ENCODE measurements around the gene TMX1. TPM values are rescaled to one million over a fixed set of nuclear protein-coding genes. Genes with fewer than 3 reads are reported as not detected.

Gene TMX1
- total RNA-seq, 2 experiments from 2014 or later: 43.3 to 44.6 TPM

- POLR2A ChIA-PET: no interaction called here
- no peak overlapping the region for H3K4me3 Mint-ChIP-seq
- ATAC-seq (ENCODE audit: low read depth) (no peak), DNase-seq (no peak)
- no peaks in the 10 kb centered on the region for H3K27me3 Mint-ChIP-seq
- peaks cover 3% of the 10 kb centered on the region for H3K36me3 Mint-ChIP-seq
- H3K4me1 Mint-ChIP-seq: peaks cover 1% of the 10 kb centered on the region
- no peaks in the 10 kb centered on the region for H3K9me3 Mint-ChIP-seq
- no peak overlapping the region for H3K27ac Mint-ChIP-seq
These were observed 49.1 kb downstream of the TMX1 start for GRCh38 chr14:51289169-51289568.

- H3K27ac Mint-ChIP-seq: no peak overlapping the region
- no peak for ATAC-seq (ENCODE audit: low read depth)
These were observed 50.1 kb downstream of the TMX1 start for GRCh38 chr14:51290132-51290531.

GRCh38 chr14:51291016-51291415 is 51.0 kb downstream of the TMX1 start:
- DNase-seq: no peak
- H3K27ac Mint-ChIP-seq: no peak overlapping the region
- no peaks in the 10 kb centered on the region for H3K4me1 Mint-ChIP-seq
- H3K9me3 Mint-ChIP-seq: no peaks in the 10 kb centered on the region
- no peak for ATAC-seq (ENCODE audit: low read depth)
- H3K27me3 Mint-ChIP-seq: no peaks in the 10 kb centered on the region
- peaks cover 3% of the 10 kb centered on the region for H3K36me3 Mint-ChIP-seq
- POLR2A ChIA-PET: no interaction called here
- H3K4me3 Mint-ChIP-seq: no peak overlapping the region

More at GRCh38 chr14:51290132-51290531, 50.1 kb downstream of the TMX1 start:
- H3K4me3 Mint-ChIP-seq: no peak overlapping the region
- no peak for DNase-seq
- H3K9me3 Mint-ChIP-seq: no peaks in the 10 kb centered on the region
- POLR2A ChIA-PET: no interaction called here
- H3K36me3 Mint-ChIP-seq: peaks cover 3% of the 10 kb centered on the region
- peaks cover 1% of the 10 kb centered on the region for H3K4me1 Mint-ChIP-seq
- no peaks in the 10 kb centered on the region for H3K27me3 Mint-ChIP-seq

- Mint-ChIP-seq H3K27ac (no peak overlapping the region), H3K27me3 (no peaks in the 10 kb centered on the region), H3K4me3 (no peak overlapping the region), H3K36me3 (peaks cover 3% of the 10 kb centered on the region), H3K4me1 (no peaks in the 10 kb centered on the region), H3K9me3 (no peaks in the 10 kb centered on the region)
- ATAC-seq (ENCODE audit: low read depth): no peak
- no peak for DNase-seq
- POLR2A ChIA-PET: interaction anchor here (1.0 kb wide), 1 partner anchor 53 kb away, joined by 3 read pairs; the partner anchor contains the start of gene TMX1
These were observed 53.3 kb downstream of the TMX1 start for GRCh38 chr14:51293149-51293911.

- H3K36me3 Mint-ChIP-seq: peaks cover 3% of the 10 kb centered on the region
- no peak overlapping the region for H3K4me3 Mint-ChIP-seq
- POLR2A ChIA-PET: interaction anchor here (1.0 kb wide), 1 partner anchor 54 kb away, joined by 3 read pairs; the partner anchor contains the start of gene TMX1
- peaks cover 4% of the 10 kb centered on the region for H3K4me1 Mint-ChIP-seq
- no peaks in the 10 kb centered on the region for H3K27me3 Mint-ChIP-seq
- no peak overlapping the region for H3K27ac Mint-ChIP-seq
- ATAC-seq (ENCODE audit: low read depth) (no peak), DNase-seq (no peak)
- no peaks in the 10 kb centered on the region for H3K9me3 Mint-ChIP-seq
These were observed 53.9 kb downstream of the TMX1 start for GRCh38 chr14:51293912-51294389.

- Mint-ChIP-seq H3K27ac (no peak overlapping the region), H3K4me3 (no peak overlapping the region), H3K9me3 (no peaks in the 10 kb centered on the region), H3K27me3 (no peaks in the 10 kb centered on the region), H3K36me3 (peaks cover 2% of the 10 kb centered on the region), H3K4me1 (peaks cover 7% of the 10 kb centered on the region)
- POLR2A ChIA-PET: interaction anchor here (0.9 kb wide), 1 partner anchor 357 kb away, joined by 3 read pairs; the partner anchor contains the start of gene FRMD6
- ATAC-seq (ENCODE audit: low read depth): no peak
- DNase-seq: no peak
These were observed 55.0 kb downstream of the TMX1 start for GRCh38 chr14:51294951-51295525.

GRCh38 chr14:51295646-51296263 is 55.7 kb downstream of the TMX1 start:
- Mint-ChIP-seq H3K36me3 (no peaks in the 10 kb centered on the region), H3K27me3 (no peaks in the 10 kb centered on the region), H3K27ac (no peak overlapping the region), H3K9me3 (no peaks in the 10 kb centered on the region), H3K4me1 (peaks cover 7% of the 10 kb centered on the region), H3K4me3 (no peak overlapping the region)
- DNase-seq (no peak), ATAC-seq (ENCODE audit: low read depth) (no peak)
- POLR2A ChIA-PET: interaction anchor here (0.9 kb wide), 1 partner anchor 356 kb away, joined by 3 read pairs; the partner anchor contains the start of gene FRMD6

GRCh38 chr14:51297066-51297465 is 57.0 kb downstream of the TMX1 start:
- Mint-ChIP-seq H3K4me1 (peaks cover 7% of the 10 kb centered on the region), H3K36me3 (no peaks in the 10 kb centered on the region), H3K27me3 (no peaks in the 10 kb centered on the region), H3K4me3 (no peak overlapping the region), H3K9me3 (no peaks in the 10 kb centered on the region), H3K27ac (no peak overlapping the region)
- ATAC-seq (ENCODE audit: low read depth) (no peak), DNase-seq (no peak)
- POLR2A ChIA-PET: no interaction called here

- Mint-ChIP-seq H3K27ac (no peak overlapping the region), H3K27me3 (no peaks in the 10 kb centered on the region), H3K9me3 (no peaks in the 10 kb centered on the region), H3K36me3 (no peaks in the 10 kb centered on the region), H3K4me3 (no peak overlapping the region), H3K4me1 (peaks cover 7% of the 10 kb centered on the region)
- ATAC-seq (ENCODE audit: low read depth) (peak; percentile 56), DNase-seq (no peak)
- POLR2A ChIA-PET: no interaction called here
These were observed 58.8 kb downstream of the TMX1 start for GRCh38 chr14:51298895-51299294.

GRCh38 chr14:51302295-51303030 is 62.4 kb downstream of the TMX1 start:
- no peak for ATAC-seq (ENCODE audit: low read depth)
- peaks cover 8% of the 10 kb centered on the region for H3K4me1 Mint-ChIP-seq
- no peak for DNase-seq
- H3K27ac Mint-ChIP-seq: no peak overlapping the region
- no peaks in the 10 kb centered on the region for H3K36me3 Mint-ChIP-seq
- H3K9me3 Mint-ChIP-seq: no peaks in the 10 kb centered on the region
- POLR2A ChIA-PET: no interaction called here
- no peaks in the 10 kb centered on the region for H3K27me3 Mint-ChIP-seq
- no peak overlapping the region for H3K4me3 Mint-ChIP-seq

GRCh38 chr14:51304438-51304837 is 64.4 kb downstream of the TMX1 start:
- POLR2A ChIA-PET: no interaction called here
- peaks cover 1% of the 10 kb centered on the region for H3K4me1 Mint-ChIP-seq
- H3K27ac Mint-ChIP-seq: no peak overlapping the region
- DNase-seq (no peak), ATAC-seq (ENCODE audit: low read depth) (no peak)
- H3K36me3 Mint-ChIP-seq: no peaks in the 10 kb centered on the region
- H3K27me3 Mint-ChIP-seq: peaks cover 2% of the 10 kb centered on the region
- no peaks in the 10 kb centered on the region for H3K9me3 Mint-ChIP-seq
- no peak overlapping the region for H3K4me3 Mint-ChIP-seq

GRCh38 chr14:51304941-51305340 is 64.9 kb downstream of the TMX1 start:
- no peaks in the 10 kb centered on the region for H3K9me3 Mint-ChIP-seq
- POLR2A ChIA-PET: no interaction called here
- H3K27me3 Mint-ChIP-seq: peaks cover 2% of the 10 kb centered on the region
- no peak for ATAC-seq (ENCODE audit: low read depth)
- no peak overlapping the region for H3K27ac Mint-ChIP-seq
- no peak for DNase-seq
- no peak overlapping the region for H3K4me3 Mint-ChIP-seq
- H3K36me3 Mint-ChIP-seq: no peaks in the 10 kb centered on the region
- peaks cover 1% of the 10 kb centered on the region for H3K4me1 Mint-ChIP-seq

GRCh38 chr14:51305751-51306150 is 65.7 kb downstream of the TMX1 start:
- peaks cover 1% of the 10 kb centered on the region for H3K4me1 Mint-ChIP-seq
- DNase-seq (no peak), ATAC-seq (ENCODE audit: low read depth) (no peak)
- H3K4me3 Mint-ChIP-seq: no peak overlapping the region
- no peak overlapping the region for H3K27ac Mint-ChIP-seq
- POLR2A ChIA-PET: no interaction called here
- no peaks in the 10 kb centered on the region for H3K9me3 Mint-ChIP-seq
- H3K27me3 Mint-ChIP-seq: peaks cover 7% of the 10 kb centered on the region
- no peaks in the 10 kb centered on the region for H3K36me3 Mint-ChIP-seq

Measured in activated naive CD8-positive, alpha-beta T cell treated with anti-CD3 and anti-CD28 coated beads, Interleukin-2, amount 10 ng/mL, durations not matched to agents 7 days and 5 days (primary cell).